ENCODE measurements around the gene RRP1. TPM values are rescaled to one million over a fixed set of nuclear protein-coding genes. Genes with fewer than 3 reads are reported as not detected.
A peak's percentile ranks its signal among the peaks of the same experiment; 100 is the strongest.

Gene RRP1
- total and polyA plus RNA-seq, 10 of the 15 experiments (the other 5 are each of a cell fraction or from before 2014, with no cell fraction given), result 0.34 to 70.8 (median 35.1) TPM

DNA sequence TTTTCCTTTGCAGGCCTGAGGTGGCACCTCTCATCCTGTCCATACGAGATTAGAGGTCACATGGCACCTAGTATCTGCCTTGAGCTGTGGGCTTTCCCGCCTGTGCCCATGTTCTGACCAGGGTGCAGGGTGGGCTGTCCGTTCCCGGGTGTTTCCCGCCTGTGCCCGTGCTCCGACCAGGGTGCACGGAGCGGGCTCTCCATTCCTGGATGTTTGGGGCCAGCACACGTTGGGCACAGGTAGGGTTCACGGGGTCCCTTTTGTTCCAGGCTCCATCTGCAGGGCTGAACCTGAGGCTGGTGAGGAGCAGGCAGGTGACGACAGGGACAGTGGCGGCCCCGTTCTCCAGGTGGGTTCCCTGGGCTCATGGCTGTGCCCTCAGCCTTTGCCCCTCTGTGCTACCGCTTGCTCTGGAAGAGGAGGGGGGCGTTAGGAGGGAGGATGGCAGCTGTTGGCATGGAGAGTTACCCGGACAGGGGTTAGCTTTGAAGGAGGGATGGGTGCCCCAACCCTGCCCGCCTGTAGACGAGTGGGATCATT is 10.0 kb downstream of the RRP1 start:
- ATAC-seq (no peak), DNase-seq (ENCODE audit: low read depth, low spot score) (no peak), FAIRE-seq (no peak)
- TF ChIP-seq RAD51 (IDR thresholded peaks at IDR 0.05) (no peak), POLR2A (IDR thresholded peaks at IDR 0.05; ENCODE audit: low read depth, low read length) (peak; percentile 55; the same call in 1 of the 2 replicates), ATF7 (IDR thresholded peaks at IDR 0.05; ENCODE audit: low read depth) (no peak)
- H3K27ac ChIP-seq (ENCODE audit: control insufficient read depth, insufficient read depth), result no peak overlapping the region
- in situ Hi-C loops (cut with MboI) (no loop called here), intact Hi-C loops (cut with micrococcal nuclease; ENCODE audit: unreplicated experiment) (no loop called here)
- no peaks in the 10 kb centered on the region for H3K27me3 ChIP-seq (replicated peaks in 1 of 2; ENCODE audit: control insufficient read depth in 2 of 2, insufficient read depth in 2 of 2, low read length in 1 of 2)
- H3K36me3 ChIP-seq (ENCODE audit: control insufficient read depth in 2 of 2, insufficient read depth in 2 of 2, low read length in 1 of 2), result peaks cover 31 to 68% of the 10 kb centered on the region in 2 experiments
- no peak overlapping the region for H3K4me2 ChIP-seq (ENCODE audit: control insufficient read depth, insufficient read depth)
- no TSS peak for BruUV-seq (replicated peaks)
- peaks cover 6% of the 10 kb centered on the region for H3K4me1 ChIP-seq (ENCODE audit: control insufficient read depth, insufficient read depth, low read length)
- SMC1A ChIA-PET (ENCODE audit: uncharacterized antibody, unreplicated experiment), result interaction anchor here (1.2 kb wide), 1 partner anchor 9 kb away, joined by 4 read pairs; the partner anchor contains the start of gene RRP1
- RAD21 ChIA-PET (ENCODE audit: unreplicated experiment), result no interaction called here
- CTCF ChIA-PET, result interaction anchor here (1.0 kb wide), 1 partner anchor 9 kb away, joined by 3 read pairs; no protein-coding TSS in a partner anchor
- H2AFZ ChIP-seq (ENCODE audit: control insufficient read depth, low read depth, low read length), result no peak overlapping the region
- H3K79me2 ChIP-seq (ENCODE audit: control insufficient read depth, insufficient read depth, low read length), result no peaks in the 10 kb centered on the region; the same call in 1 of the 2 replicates
- POLR2A ChIA-PET, result no interaction called here
- H3K4me3 ChIP-seq, result no peak overlapping the region
- no peaks in the 10 kb centered on the region for H4K20me1 ChIP-seq (ENCODE audit: control insufficient read depth, insufficient read depth)
- H3K9me3 ChIP-seq (replicated peaks; ENCODE audit: control insufficient read depth, insufficient read depth, low read length), result no peaks in the 10 kb centered on the region
- no peak overlapping the region for H3K9ac ChIP-seq (ENCODE audit: control insufficient read depth, insufficient read depth, low read length)
- WGBS (ENCODE audit: insufficient coverage, insufficient replicate concordance, low lambda C conversion rate, missing lambda C conversion rate), result 96% methylated on average over 12 of the region's 19 CpGs

DNA sequence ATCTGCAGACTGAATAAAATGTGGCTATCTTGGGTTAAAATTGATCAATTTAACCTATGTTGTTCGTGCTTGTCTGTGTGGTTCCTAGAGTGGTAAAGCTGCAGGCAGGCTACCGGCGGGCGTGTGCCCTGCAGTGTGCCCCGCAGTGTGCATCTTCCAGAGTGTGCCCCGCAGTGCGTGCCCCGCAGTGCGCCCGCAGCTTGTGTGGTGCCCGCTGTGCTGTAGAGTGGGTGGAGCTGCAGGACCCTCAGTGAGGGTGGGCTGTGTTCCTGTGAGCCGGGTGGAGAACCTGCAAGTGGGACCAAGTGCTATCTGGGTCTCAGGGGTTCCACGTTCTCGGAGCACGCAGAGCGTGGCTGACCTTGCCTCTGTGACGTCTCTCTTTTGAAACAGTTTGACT is 10.7 kb downstream of the RRP1 start:
- no peaks in the 10 kb centered on the region for H3K27me3 ChIP-seq (replicated peaks in 1 of 2; ENCODE audit: control insufficient read depth in 2 of 2, insufficient read depth in 2 of 2, low read length in 1 of 2)
- ChIA-PET RAD21 (ENCODE audit: unreplicated experiment) (no interaction called here), CTCF (interaction anchor here (1.0 kb wide), 1 partner anchor 10 kb away, joined by 4 read pairs; no protein-coding TSS in a partner anchor), POLR2A (no interaction called here), SMC1A (ENCODE audit: uncharacterized antibody, unreplicated experiment) (no interaction called here)
- peaks cover 13% of the 10 kb centered on the region for H3K4me1 ChIP-seq (ENCODE audit: control insufficient read depth, insufficient read depth, low read length)
- H2AFZ ChIP-seq (ENCODE audit: control insufficient read depth, low read depth, low read length), result no peak overlapping the region
- no peak overlapping the region for H3K4me3 ChIP-seq
- peaks cover 29 to 69% of the 10 kb centered on the region in 2 experiments for H3K36me3 ChIP-seq (ENCODE audit: control insufficient read depth in 2 of 2, insufficient read depth in 2 of 2, low read length in 1 of 2)
- WGBS (ENCODE audit: insufficient coverage, insufficient replicate concordance, low lambda C conversion rate, missing lambda C conversion rate), result 99% methylated on average over 17 of the region's 17 CpGs
- DNase-seq (ENCODE audit: low read depth, low spot score) (no peak), FAIRE-seq (no peak), ATAC-seq (no peak)
- H3K79me2 ChIP-seq (ENCODE audit: control insufficient read depth, insufficient read depth, low read length), result no peaks in the 10 kb centered on the region; the same call in 1 of the 2 replicates
- H3K4me2 ChIP-seq (ENCODE audit: control insufficient read depth, insufficient read depth), result no peak overlapping the region
- no peak for TF ChIP-seq NFYA (IDR thresholded peaks at IDR 0.05; ENCODE audit: borderline replicate concordance, low read depth, low read length)
- TF ChIP-seq POLR2AphosphoS5 (IDR thresholded peaks at IDR 0.05; ENCODE audit: low read length), result 0 out of 2 replicates have a peak, but pooled peaks have one; percentile 16
- BruUV-seq (replicated peaks), result no TSS peak
- no peak overlapping the region for H3K27ac ChIP-seq (ENCODE audit: control insufficient read depth, insufficient read depth)
- no peak overlapping the region for H3K9ac ChIP-seq (ENCODE audit: control insufficient read depth, insufficient read depth, low read length)
- H3K9me3 ChIP-seq (replicated peaks; ENCODE audit: control insufficient read depth, insufficient read depth, low read length), result no peaks in the 10 kb centered on the region
- in situ Hi-C loops (cut with MboI), result no loop called here
- H4K20me1 ChIP-seq (ENCODE audit: control insufficient read depth, insufficient read depth), result no peaks in the 10 kb centered on the region
- intact Hi-C loops (cut with micrococcal nuclease; ENCODE audit: unreplicated experiment), result no loop called here

Data from GM12878 (cell line).